VCaP (cell line): ENCODE measurements around the gene TEAD1.

Experiments
- H3K27ac ChIP-seq: fragments of 450-650 bp; 2 replicates; pipeline ENCODE4 v1.5.1; 2017
- TF ChIP-seq, protein P1 (sequence below): fragments of 450-650 bp; conservative IDR thresholded peaks from 2 replicates; pipeline ENCODE4 v1.5.1; 2017; ENCODE audit warnings: mild to moderate bottlenecking, moderate library complexity

Gene TEAD1

DNA sequence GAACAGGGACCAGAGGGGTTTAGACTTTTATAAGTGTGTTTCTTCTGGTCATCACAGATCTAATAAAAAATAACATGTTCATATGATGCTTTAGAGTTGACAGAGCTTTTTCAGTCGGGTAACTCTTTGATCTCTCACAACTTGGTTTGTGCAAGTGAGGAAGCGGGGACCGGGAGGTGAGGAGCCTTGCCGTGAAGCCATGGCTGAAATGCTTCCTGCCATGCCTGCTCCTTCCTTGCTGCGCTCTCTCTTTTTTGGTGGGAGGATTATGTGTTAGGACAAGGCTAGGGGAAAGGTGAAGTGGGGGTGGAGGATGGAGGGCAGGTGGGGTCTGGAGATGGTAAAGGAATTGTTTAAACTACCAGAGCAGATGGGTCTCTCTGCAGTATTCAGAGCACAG lies 23.8 kb downstream of the TEAD1 start:
- H3K27ac ChIP-seq = no peak overlapping the region
- TF ChIP-seq, protein P1, sequence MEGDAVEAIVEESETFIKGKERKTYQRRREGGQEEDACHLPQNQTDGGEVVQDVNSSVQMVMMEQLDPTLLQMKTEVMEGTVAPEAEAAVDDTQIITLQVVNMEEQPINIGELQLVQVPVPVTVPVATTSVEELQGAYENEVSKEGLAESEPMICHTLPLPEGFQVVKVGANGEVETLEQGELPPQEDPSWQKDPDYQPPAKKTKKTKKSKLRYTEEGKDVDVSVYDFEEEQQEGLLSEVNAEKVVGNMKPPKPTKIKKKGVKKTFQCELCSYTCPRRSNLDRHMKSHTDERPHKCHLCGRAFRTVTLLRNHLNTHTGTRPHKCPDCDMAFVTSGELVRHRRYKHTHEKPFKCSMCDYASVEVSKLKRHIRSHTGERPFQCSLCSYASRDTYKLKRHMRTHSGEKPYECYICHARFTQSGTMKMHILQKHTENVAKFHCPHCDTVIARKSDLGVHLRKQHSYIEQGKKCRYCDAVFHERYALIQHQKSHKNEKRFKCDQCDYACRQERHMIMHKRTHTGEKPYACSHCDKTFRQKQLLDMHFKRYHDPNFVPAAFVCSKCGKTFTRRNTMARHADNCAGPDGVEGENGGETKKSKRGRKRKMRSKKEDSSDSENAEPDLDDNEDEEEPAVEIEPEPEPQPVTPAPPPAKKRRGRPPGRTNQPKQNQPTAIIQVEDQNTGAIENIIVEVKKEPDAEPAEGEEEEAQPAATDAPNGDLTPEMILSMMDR = no peak

- peak overlapping the region; percentile 64; the same call in 1 of the 2 replicates for H3K27ac ChIP-seq
- TF ChIP-seq, protein P1 = no peak
Observed at GRCh38 chr11:12701811-12702592, 27.8 kb downstream of the TEAD1 start.

DNA sequence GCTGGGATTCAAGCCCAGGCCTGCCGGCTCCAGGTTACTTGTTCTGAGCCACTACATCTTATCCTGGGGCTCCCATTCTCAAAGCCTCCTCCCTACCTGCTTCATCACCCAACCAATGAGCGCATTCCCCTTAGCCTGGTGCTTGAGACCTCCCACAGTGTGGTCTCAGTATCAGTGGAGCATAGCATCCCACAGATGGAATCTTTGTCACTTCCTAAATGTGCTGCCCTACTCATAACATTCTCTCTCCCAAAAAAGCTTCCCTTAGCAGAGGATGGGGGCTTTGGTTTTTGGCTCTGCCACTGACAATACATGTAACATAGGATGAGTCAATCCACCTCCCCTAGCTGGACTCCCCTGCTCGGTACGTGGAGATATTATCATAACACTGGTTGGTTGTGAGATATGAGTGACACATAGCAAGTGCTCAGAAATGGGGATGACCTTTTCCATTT lies 28.8 kb downstream of the TEAD1 start:
- no peak overlapping the region for H3K27ac ChIP-seq
- TF ChIP-seq, protein P1 = no peak

GRCh38 chr11:12704049-12704448 lies 29.8 kb downstream of the TEAD1 start:
- no peak overlapping the region for H3K27ac ChIP-seq

DNA sequence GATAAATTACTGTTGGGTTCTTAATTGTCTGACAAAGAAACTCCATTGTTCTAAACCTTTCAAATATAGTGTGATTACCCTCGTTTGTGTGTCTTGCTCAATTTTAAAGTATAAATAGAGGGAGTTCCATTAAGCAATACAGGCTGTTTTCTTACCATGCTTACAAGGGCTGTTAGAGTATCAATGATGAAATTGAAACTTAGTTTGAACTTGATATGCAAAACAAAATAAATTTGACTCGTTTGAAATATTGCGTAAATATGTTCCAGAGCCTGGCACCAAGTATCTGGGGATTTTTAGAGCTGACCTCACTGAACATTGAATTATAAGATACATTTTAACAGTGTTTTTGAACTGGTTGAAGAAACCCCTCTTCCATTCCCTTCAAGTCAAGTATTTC lies 31.7 kb downstream of the TEAD1 start:
- TF ChIP-seq, protein P1 = no peak
- no peak overlapping the region for H3K27ac ChIP-seq

More at GRCh38 chr11:12704049-12704448, 29.8 kb downstream of the TEAD1 start:
- TF ChIP-seq, protein P1 = no peak

DNA sequence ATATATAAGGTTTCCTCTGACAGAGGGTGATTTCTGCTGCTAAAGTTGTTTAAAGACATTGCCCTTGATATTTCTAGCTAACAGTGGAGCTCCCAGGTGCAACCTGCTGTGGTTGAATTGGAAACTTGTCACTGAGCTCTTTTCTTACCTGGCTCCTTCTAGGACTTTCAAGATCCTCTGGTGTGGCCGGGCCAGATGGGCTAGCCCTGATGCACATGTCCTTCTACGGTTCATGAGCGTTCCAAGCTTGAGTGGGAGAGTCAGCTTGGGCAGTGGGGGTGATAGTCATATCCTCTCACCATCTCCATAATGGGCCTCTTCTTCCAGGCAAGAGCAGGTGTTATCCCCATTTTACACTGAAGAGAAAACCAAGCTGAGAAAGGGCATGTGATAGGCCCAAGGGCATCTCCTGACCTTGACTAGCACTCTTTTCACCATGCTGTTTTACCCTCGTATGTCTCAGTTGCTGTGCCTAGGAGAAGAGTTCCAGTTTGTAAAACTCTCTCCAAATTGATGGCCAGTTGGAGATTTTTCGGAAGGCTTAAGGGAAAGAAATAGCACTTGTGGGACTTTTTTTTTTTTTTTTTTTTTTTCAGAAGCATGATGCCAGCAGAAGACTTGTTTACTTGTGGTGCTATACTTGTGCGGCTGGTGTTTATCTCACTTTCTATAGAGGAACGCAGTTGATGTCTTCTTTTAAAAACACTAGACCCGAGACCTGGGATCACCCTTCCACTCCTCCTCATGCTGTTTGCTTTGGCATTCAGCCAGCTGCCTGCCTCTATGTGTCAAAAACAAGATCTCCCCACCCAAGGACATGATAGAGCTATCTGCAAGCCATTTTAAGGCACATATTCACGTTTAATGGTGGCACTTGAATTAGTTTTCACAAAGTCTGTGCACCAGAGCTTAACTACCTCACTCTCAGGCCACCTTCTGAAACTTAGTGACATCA lies 32.6 kb downstream of the TEAD1 start:
- TF ChIP-seq, protein P1 = no peak

DNA sequence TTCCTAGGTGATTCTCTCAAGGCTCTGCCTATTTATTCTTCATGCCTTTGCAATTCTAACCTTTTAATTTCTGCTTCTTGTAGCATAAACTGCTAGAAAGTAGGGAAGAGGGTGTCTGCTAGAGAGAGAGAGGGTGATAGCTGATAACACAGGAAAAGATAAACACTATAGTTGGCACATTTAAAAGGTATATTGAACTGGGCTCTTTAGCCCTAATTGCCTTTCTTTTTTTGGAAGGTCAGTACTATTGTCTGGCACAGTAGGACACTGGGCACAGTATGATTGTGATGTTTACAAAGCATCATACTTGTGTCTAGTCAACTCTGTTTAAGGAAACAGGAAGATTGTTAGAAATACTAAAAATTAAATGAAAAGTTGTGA lies 33.3 kb downstream of the TEAD1 start:
- H3K27ac ChIP-seq = peak overlapping the region; percentile 53
- TF ChIP-seq, protein P1 = no peak

More for the DNA sequence above, 32.6 kb downstream of the TEAD1 start:
- peak overlapping the region; percentile 53 for H3K27ac ChIP-seq
